Measurements from ENCODE around the gene EDAR. TPM values are rescaled to one million over a fixed set of nuclear protein-coding genes. Genes with fewer than 3 reads are reported as not detected.

Gene EDAR
- total and polyA plus RNA-seq, 2 of the 4 experiments (the other 2 are of a cell fraction): not detected

GRCh38 chr2:108970369-108970768, 18.7 kb downstream of the EDAR start:
- no TSS peak for BruUV-seq (replicated peaks)
- Histone ChIP-seq H2BK5ac (ENCODE audit: low read depth, low read length, poor library complexity, severe bottlenecking) (no peak overlapping the region), H2AFZ (replicated peaks; ENCODE audit: low read length, poor library complexity) (no peak overlapping the region), H3K56ac (ENCODE audit: extremely low read depth, insufficient read depth, low read length) (no peak overlapping the region), H3K4me3 (ENCODE audit: insufficient read depth, low read depth, low read length) (no peak overlapping the region), H2BK15ac (ENCODE audit: low read depth, low read length) (no peak overlapping the region), H3K9me3 (ENCODE audit: control insufficient read depth, insufficient read depth, low read length) (no peaks in the 10 kb centered on the region; the same call in 1 of the 2 replicates), H3K18ac (ENCODE audit: low read depth, low read length) (no peak overlapping the region), H3K9ac (ENCODE audit: low read depth, low read length) (no peak overlapping the region), H3K79me1 (ENCODE audit: low read depth in 1 of 2, low read length in 2 of 2) (no peaks in the 10 kb centered on the region), H2BK20ac (ENCODE audit: low read depth, low read length) (no peak overlapping the region), H4K91ac (ENCODE audit: insufficient read depth, low read depth, low read length) (no peak overlapping the region), H3K23ac (ENCODE audit: low read depth, low read length) (no peak overlapping the region), H3K4ac (ENCODE audit: low read depth, low read length) (no peak overlapping the region), H3K27me3 (ENCODE audit: control insufficient read depth, insufficient read depth, low read length) (peaks cover 71% of the 10 kb centered on the region), H4K20me1 (ENCODE audit: insufficient read depth, low read length) (no peaks in the 10 kb centered on the region), H4K8ac (ENCODE audit: low read depth in 2 of 2, low read length in 2 of 2) (no peak overlapping the region), H2BK120ac (ENCODE audit: low read depth, low read length) (no peak overlapping the region), H3K9me1 (ENCODE audit: insufficient read depth, low read length) (no peaks in the 10 kb centered on the region), H4K5ac (ENCODE audit: low read depth, low read length) (no peak overlapping the region), H3K4me1 (ENCODE audit: control insufficient read depth, insufficient read depth, low read length) (no peaks in the 10 kb centered on the region), H2AK5ac (ENCODE audit: low read depth, low read length) (no peak overlapping the region), H3K27ac (ENCODE audit: insufficient read depth, low read length) (no peak overlapping the region), H3K4me2 (ENCODE audit: low read depth, low read length) (no peak overlapping the region), H2AK9ac (replicated peaks; ENCODE audit: low read depth, low read length, poor library complexity) (no peak overlapping the region), H3K14ac (replicated peaks; ENCODE audit: low read depth, low read length) (no peak overlapping the region), H3K36me3 (ENCODE audit: control insufficient read depth, insufficient read depth, low read length) (no peaks in the 10 kb centered on the region)
- DNase-seq: no peak
- ChIA-PET POLR2A (ENCODE audit: unreplicated experiment) (interaction anchor here (0.5 kb wide), 1 partner anchor 12 kb away, joined by 7 read pairs; no protein-coding TSS in a partner anchor), CTCF (interaction anchor here (0.6 kb wide), 1 partner anchor 334 kb away, joined by 5 read pairs; no protein-coding TSS in a partner anchor)
- WGBS, 2 experiments (ENCODE audit: extremely low coverage in 2 of 2, insufficient read length in 1 of 2): no CpG with 5 or more reads among the region's 1 CpG
- in situ Hi-C loops (cut with MboI; ENCODE audit: low sequenced_read_pairs): no loop called here
- dilution Hi-C loops (cut with HindIII; ENCODE audit: low sequenced_read_pairs, unreplicated experiment): no loop called here
- intact Hi-C loops (cut with micrococcal nuclease): no loop called here
- ATAC-seq (ENCODE audit: low read depth): no peak
- TF ChIP-seq NFE2L2 (IDR thresholded peaks at IDR 0.05; ENCODE audit: low read depth, low read length): no peak
- TF ChIP-seq MAFK (IDR thresholded peaks at IDR 0.05; ENCODE audit: low read depth, low read length): no peak
- no peak for TF ChIP-seq RCOR1 (IDR thresholded peaks at IDR 0.05; ENCODE audit: insufficient replicate concordance, low read length)
- TF ChIP-seq MXI1 (IDR thresholded peaks at IDR 0.05; ENCODE audit: borderline replicate concordance, low read depth, low read length): no peak
- TF ChIP-seq SMC3 (IDR thresholded peaks at IDR 0.05; ENCODE audit: low read depth, low read length): no peak
- no peak for TF ChIP-seq RAD21 (IDR thresholded peaks at IDR 0.05; ENCODE audit: low read length)
- TF ChIP-seq CEBPB (IDR thresholded peaks at IDR 0.05; ENCODE audit: low read depth, low read length): no peak
- TF ChIP-seq USF2 (IDR thresholded peaks at IDR 0.05; ENCODE audit: low read depth, low read length): no peak
- no peak for TF ChIP-seq BHLHE40 (IDR thresholded peaks at IDR 0.05; ENCODE audit: low read depth, low read length)

Data from IMR-90 (cell line).